ENCODE data around the gene ORC3. TPM values are rescaled to one million over a fixed set of nuclear protein-coding genes. Genes with fewer than 3 reads are reported as not detected.
"Not testable (repeated sequence)": the region's sequence is repeated elsewhere in the genome, so short reads cannot be mapped to it uniquely, and the experiment has no call there.

ORC3 gene
- total RNA-seq, 6 experiments from 2014 or later: 7.7 to 12.7 (median 9.8) TPM

GRCh38 chr6:87710090-87710489, 120.2 kb downstream of the ORC3 start:
- WGBS (ENCODE audit: insufficient coverage, low coverage, low lambda C conversion rate, missing lambda C conversion rate): 73% methylated on average over 3 of the region's 3 CpGs
- TF ChIP-seq CTCF (IDR thresholded peaks at IDR 0.05) (no peak), POLR2A (IDR thresholded peaks at IDR 0.05) (no peak)

GRCh38 chr6:87712713-87713112, 122.8 kb downstream of the ORC3 start:
- H3K9me3 ChIP-seq; H3K4me3 ChIP-seq; H3K36me3 ChIP-seq; DNase-seq; H3K27me3 ChIP-seq; H3K27ac ChIP-seq; intact Hi-C loops (cut with DNase I); ATAC-seq; H3K4me1 ChIP-seq: not testable (repeated sequence)
- 71% methylated on average over 1 of the region's 3 CpGs for whole genome bisulfite sequencing (ENCODE audit: insufficient coverage, low coverage, low lambda C conversion rate, missing lambda C conversion rate)

More at GRCh38 chr6:87710090-87710489, 120.2 kb downstream of the ORC3 start:
- no peaks in the 10 kb centered on the region for H3K9me3 ChIP-seq
- no peak overlapping the region for H3K4me3 ChIP-seq
- DNase-seq (no peak), ATAC-seq (no peak)
- intact Hi-C loops (cut with DNase I): no loop called here
- H3K27ac ChIP-seq: no peak overlapping the region
- H3K27me3 ChIP-seq: no peaks in the 10 kb centered on the region
- no peaks in the 10 kb centered on the region for H3K4me1 ChIP-seq
- no peaks in the 10 kb centered on the region for H3K36me3 ChIP-seq

GRCh38 chr6:87714093-87714842, 124.3 kb downstream of the ORC3 start:
- intact Hi-C loops (cut with DNase I): no loop called here
- TF ChIP-seq CTCF (IDR thresholded peaks at IDR 0.05) (no peak), POLR2A (IDR thresholded peaks at IDR 0.05) (no peak)
- Histone ChIP-seq H3K4me3 (no peak overlapping the region), H3K27me3 (no peaks in the 10 kb centered on the region), H3K4me1 (no peaks in the 10 kb centered on the region), H3K36me3 (no peaks in the 10 kb centered on the region), H3K9me3 (no peaks in the 10 kb centered on the region), H3K27ac (no peak overlapping the region)
- WGBS (ENCODE audit: insufficient coverage, low coverage, low lambda C conversion rate, missing lambda C conversion rate): 81% methylated on average over 2 of the region's 2 CpGs
- DNase-seq (no peak), ATAC-seq (no peak)

Other genes with a start within 250 kb of the ORC3 start
- 1 to 10 TPM in 4 of 6 experiments, under 1 TPM in 2; 0.55 to 1.7 (median 1.4) TPM for gene C6orf163, start 245.3 kb upstream of the ORC3 start, total RNA-seq
- gene CFAP206, start 182.2 kb upstream of the ORC3 start, total RNA-seq: under 1 TPM in 1 of 6 experiments, not detected in 5; 0.20 TPM
- gene SLC35A1, start 117.2 kb upstream of the ORC3 start, total RNA-seq: 10 to 100 TPM in 4 of 6 experiments, 1 to 10 TPM in 2; 9.3 to 14.1 (median 11.2) TPM
- 10 to 100 TPM; 13.5 to 19.3 (median 14.6) TPM for gene RARS2, start 148 bp upstream of the ORC3 start, total RNA-seq
- 10 to 100 TPM; 10.6 to 25.3 (median 18.6) TPM for gene AKIRIN2, start 112.1 kb downstream of the ORC3 start, total RNA-seq

Data from right lobe of liver (tissue), 6 donors.